Vagina (tissue), 2 donors: ENCODE measurements around the gene UNC13B. TPM values are rescaled to one million over a fixed set of nuclear protein-coding genes. Genes with fewer than 3 reads are reported as not detected.

Experiments
- DNase-seq, 2 donors: peaks; one replicate each; pipeline ENCODE4 v3.0.0-alpha.2; 2017; ENCODE audit errors: extremely low spot score in 2 of 2
- H3K27ac ChIP-seq: fragments of 200-600 bp; sonication (generic); one replicate; pipeline ENCODE4 v1.5.1; 2019
- H3K27me3 ChIP-seq: fragments of 200-600 bp; sonication (generic); one replicate; pipeline ENCODE4 v1.5.1; 2019
- H3K36me3 ChIP-seq, 2 donors: fragments of 200-600 bp; sonication (generic); one replicate each; pipeline ENCODE4 v1.5.1; 2017 to 2019
- H3K4me1 ChIP-seq: fragments of 200-600 bp; sonication (generic); one replicate; pipeline ENCODE4 v1.5.1; 2019
- H3K4me3 ChIP-seq, 2 donors: fragments of 200-600 bp; sonication (generic); 1 replicate in 1 of 2; 2 replicates in 1 of 2; pipeline ENCODE4 v1.5.1; 2016 to 2019
- H3K9me3 ChIP-seq: fragments of 200-600 bp; sonication (generic); one replicate; pipeline ENCODE4 v1.5.1; 2019
- POLR2A ChIP-seq, 2 donors: fragments of 450-650 bp; IDR thresholded peaks; one replicate each; pipeline ENCODE4 v1.6.1; 2017; ENCODE audit warnings: antibody characterized with exemption in 2 of 2, mild to moderate bottlenecking in 2 of 2, moderate library complexity in 2 of 2
- POLR2AphosphoS5 ChIP-seq, 2 donors: sonication (generic); formaldehyde crosslinking; IDR thresholded peaks; one replicate each; pipeline ENCODE4 v1.9.0; 2017; ENCODE audit warnings: antibody characterized with exemption in 2 of 2, mild to moderate bottlenecking in 2 of 2, low read depth in 1 of 2; ENCODE audit not compliant: insufficient read depth in 1 of 2
- intact Hi-C: fragments of 100-400 bp; cut with DNase I; formaldehyde crosslinking; loops from one replicate; pipeline ENCODE4 v1.15.1; 2023
- total RNA-seq: library from RNA; depleted of rRNA; stranded (reverse); fragments of >200 nt; gene quantifications from one replicate; pipeline ENCODE4 v1.2.3, GENCODE V29; 2016
- TF ChIP-seq, protein P1 (sequence below), 3 experiments: fragments of 450-650 bp in 2 of 3; fragments of 200-600 bp in 1 of 3; sonication (generic) in 1 of 3; IDR thresholded peaks; one replicate each; pipeline ENCODE4 v1.5.1; 2017 to 2019; ENCODE audit warnings: antibody characterized with exemption in 3 of 3, mild to moderate bottlenecking in 2 of 3, moderate library complexity in 2 of 3

Gene UNC13B
- total RNA-seq, 1 donor from 2014 or later, result 20.4 TPM

DNA sequence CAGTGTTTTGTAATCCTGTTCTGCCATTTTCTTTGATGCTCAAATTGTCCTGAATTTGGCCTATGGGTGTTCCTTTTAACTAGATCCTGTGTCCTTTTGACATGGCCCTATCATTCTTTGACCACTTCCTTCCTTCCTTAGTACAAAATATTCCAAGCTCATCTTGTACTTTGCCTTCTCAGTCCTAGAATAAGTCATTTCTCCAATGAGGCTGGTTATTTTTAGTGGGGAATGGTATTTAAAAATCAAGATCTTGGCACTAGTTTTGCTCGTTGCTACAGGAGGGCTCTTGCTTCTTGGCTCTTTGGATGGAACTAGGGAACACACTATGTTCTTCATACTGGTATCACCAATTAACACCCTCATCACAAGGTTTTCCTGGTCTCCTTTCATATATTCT, 108.1 kb downstream of the UNC13B start:
- Histone ChIP-seq H3K4me1 (no peaks in the 10 kb centered on the region), H3K27me3 (no peaks in the 10 kb centered on the region), H3K4me3 (no peak overlapping the region), H3K27ac (no peak overlapping the region), H3K9me3 (no peaks in the 10 kb centered on the region), H3K36me3 (no peaks in the 10 kb centered on the region)
- DNase-seq, result no peak
- intact Hi-C loops, result no loop called here
- no peak for TF ChIP-seq POLR2AphosphoS5 (IDR thresholded peaks at IDR 0.05; ENCODE audit: insufficient read depth in 1 of 2, low read depth in 1 of 2)
- TF ChIP-seq, protein P1, sequence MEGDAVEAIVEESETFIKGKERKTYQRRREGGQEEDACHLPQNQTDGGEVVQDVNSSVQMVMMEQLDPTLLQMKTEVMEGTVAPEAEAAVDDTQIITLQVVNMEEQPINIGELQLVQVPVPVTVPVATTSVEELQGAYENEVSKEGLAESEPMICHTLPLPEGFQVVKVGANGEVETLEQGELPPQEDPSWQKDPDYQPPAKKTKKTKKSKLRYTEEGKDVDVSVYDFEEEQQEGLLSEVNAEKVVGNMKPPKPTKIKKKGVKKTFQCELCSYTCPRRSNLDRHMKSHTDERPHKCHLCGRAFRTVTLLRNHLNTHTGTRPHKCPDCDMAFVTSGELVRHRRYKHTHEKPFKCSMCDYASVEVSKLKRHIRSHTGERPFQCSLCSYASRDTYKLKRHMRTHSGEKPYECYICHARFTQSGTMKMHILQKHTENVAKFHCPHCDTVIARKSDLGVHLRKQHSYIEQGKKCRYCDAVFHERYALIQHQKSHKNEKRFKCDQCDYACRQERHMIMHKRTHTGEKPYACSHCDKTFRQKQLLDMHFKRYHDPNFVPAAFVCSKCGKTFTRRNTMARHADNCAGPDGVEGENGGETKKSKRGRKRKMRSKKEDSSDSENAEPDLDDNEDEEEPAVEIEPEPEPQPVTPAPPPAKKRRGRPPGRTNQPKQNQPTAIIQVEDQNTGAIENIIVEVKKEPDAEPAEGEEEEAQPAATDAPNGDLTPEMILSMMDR (IDR thresholded peaks at IDR 0.05), result no peak
- no peak for TF ChIP-seq POLR2A (IDR thresholded peaks at IDR 0.05)

DNA sequence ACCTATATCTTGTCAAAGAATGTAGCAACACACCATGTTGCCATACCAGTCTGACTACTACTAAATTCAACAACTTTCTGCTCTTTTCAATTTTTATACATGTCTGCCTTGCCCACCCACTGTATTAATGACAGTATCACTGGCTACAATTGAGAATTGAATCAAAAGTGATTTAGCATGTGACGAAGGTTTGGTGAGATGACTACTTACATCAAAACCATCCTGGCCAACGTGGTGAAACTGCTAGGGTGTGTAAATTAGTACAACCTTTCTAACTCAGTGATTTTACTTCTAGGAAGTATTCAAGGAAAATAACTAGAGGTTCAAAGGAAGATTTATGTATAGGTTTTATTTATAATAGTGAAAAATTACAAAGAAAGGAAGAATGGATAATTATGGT, 109.8 kb downstream of the UNC13B start:
- H3K4me3 ChIP-seq, result no peak overlapping the region
- intact Hi-C loops, result no loop called here
- DNase-seq, result no peak
- H3K9me3 ChIP-seq, result no peaks in the 10 kb centered on the region
- H3K27me3 ChIP-seq, result no peaks in the 10 kb centered on the region
- TF ChIP-seq, protein P1 (IDR thresholded peaks at IDR 0.05), result no peak
- no peak for TF ChIP-seq POLR2A (IDR thresholded peaks at IDR 0.05)
- TF ChIP-seq POLR2AphosphoS5 (IDR thresholded peaks at IDR 0.05; ENCODE audit: insufficient read depth in 1 of 2, low read depth in 1 of 2), result no peak
- no peak overlapping the region for H3K27ac ChIP-seq
- H3K36me3 ChIP-seq, result no peaks in the 10 kb centered on the region
- H3K4me1 ChIP-seq, result no peaks in the 10 kb centered on the region

DNA sequence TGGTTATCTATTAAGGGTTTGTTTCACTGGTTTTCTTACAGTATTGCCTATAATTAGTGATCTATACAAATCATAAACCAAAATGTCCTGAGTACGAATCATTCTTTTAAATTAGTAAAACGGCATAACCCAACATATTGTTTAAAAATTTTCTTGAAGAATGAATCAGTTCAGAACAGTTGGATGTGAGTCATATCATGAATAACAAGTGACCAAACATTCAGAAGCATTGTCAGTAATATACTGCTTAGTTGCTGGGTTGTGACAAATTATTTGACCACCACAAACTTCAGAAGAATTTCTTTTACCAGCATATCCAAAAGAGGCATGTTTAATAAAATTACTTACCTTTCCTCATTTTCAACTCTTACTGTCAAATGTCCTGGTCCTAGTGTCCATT, 111.2 kb downstream of the UNC13B start:
- Histone ChIP-seq H3K27me3 (no peaks in the 10 kb centered on the region), H3K4me3 (no peak overlapping the region), H3K4me1 (peaks cover 11% of the 10 kb centered on the region), H3K9me3 (no peaks in the 10 kb centered on the region), H3K36me3 (no peaks in the 10 kb centered on the region), H3K27ac (no peak overlapping the region)
- intact Hi-C loops, result no loop called here
- DNase-seq, result no peak
- TF ChIP-seq POLR2AphosphoS5 (IDR thresholded peaks at IDR 0.05; ENCODE audit: insufficient read depth in 1 of 2, low read depth in 1 of 2) (no peak), POLR2A (IDR thresholded peaks at IDR 0.05) (no peak)
- TF ChIP-seq, protein P1 (IDR thresholded peaks at IDR 0.05), result no peak

DNA sequence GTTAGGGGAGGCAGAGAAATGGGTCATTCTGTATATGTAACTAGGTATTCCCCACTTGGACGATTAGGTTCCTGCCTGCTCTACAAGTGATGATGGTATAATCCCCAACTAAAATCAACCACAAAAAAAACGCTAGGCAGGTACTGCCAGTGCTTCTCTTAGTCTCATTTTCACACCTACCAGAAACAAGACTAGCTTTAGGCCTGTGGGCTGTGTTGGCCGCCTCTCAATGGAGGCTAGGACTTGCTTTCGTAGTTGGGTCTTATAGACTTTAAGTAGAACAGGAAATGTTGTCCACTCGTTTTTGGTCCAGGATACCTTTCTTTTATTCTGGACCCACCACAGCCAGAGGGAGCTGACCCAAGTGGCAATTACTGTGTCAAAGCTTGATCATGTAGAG, 111.8 kb downstream of the UNC13B start:
- no peaks in the 10 kb centered on the region for H3K27me3 ChIP-seq
- no peak for TF ChIP-seq POLR2A (IDR thresholded peaks at IDR 0.05)
- TF ChIP-seq POLR2AphosphoS5 (IDR thresholded peaks at IDR 0.05; ENCODE audit: insufficient read depth in 1 of 2, low read depth in 1 of 2), result no peak
- TF ChIP-seq, protein P1 (IDR thresholded peaks at IDR 0.05), result no peak
- peaks cover 16% of the 10 kb centered on the region for H3K4me1 ChIP-seq
- DNase-seq, result no peak
- no peak overlapping the region for H3K4me3 ChIP-seq
- no peak overlapping the region for H3K27ac ChIP-seq
- no peaks in the 10 kb centered on the region for H3K36me3 ChIP-seq
- intact Hi-C loops, result no loop called here
- H3K9me3 ChIP-seq, result no peaks in the 10 kb centered on the region

DNA sequence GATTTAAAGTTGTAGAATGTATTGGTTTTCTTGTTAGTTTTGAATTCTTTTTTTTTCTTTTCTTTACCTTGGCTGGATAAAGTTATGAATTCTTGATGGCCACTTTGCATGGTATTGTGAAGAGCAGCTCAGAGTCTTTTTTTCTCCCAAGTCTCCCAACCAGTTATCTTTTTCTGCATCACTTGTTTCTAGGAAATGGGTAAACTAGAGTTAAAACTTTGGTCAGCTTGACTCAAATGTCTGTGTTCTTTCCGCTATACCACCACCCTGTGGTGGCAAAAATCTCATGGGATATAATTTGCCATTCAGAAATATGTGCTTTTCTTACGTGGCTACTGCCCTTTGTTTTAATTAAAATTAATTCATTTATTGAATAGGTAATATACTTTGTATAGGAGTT, 113.2 kb downstream of the UNC13B start:
- Histone ChIP-seq H3K4me3 (no peak overlapping the region), H3K27ac (no peak overlapping the region), H3K9me3 (no peaks in the 10 kb centered on the region), H3K36me3 (no peaks in the 10 kb centered on the region), H3K27me3 (no peaks in the 10 kb centered on the region), H3K4me1 (peaks cover 16% of the 10 kb centered on the region)
- intact Hi-C loops, result no loop called here
- DNase-seq, result no peak
- TF ChIP-seq, protein P1 (IDR thresholded peaks at IDR 0.05), result no peak
- TF ChIP-seq POLR2A (IDR thresholded peaks at IDR 0.05), result no peak
- TF ChIP-seq POLR2AphosphoS5 (IDR thresholded peaks at IDR 0.05; ENCODE audit: insufficient read depth in 1 of 2, low read depth in 1 of 2), result no peak
